Esophagus squamous epithelium (tissue), 5 donors: ENCODE data around the gene PPP1R27. TPM values are rescaled to one million over a fixed set of nuclear protein-coding genes. Genes with fewer than 3 reads are reported as not detected.

Experiments
- DNase-seq: peaks from one replicate; lab custom pipeline; 2025; lab: John Stamatoyannopoulos, UW
- H3K27ac ChIP-seq, 4 donors: fragments of 200-600 bp; sonication (generic); one replicate each; pipeline ENCODE4 v1.5.1; 2016 to 2019; ENCODE audit warnings: mild to moderate bottlenecking in 1 of 4
- H3K27me3 ChIP-seq, 4 donors: fragments of 200-600 bp; sonication (generic); 1 replicate in 3 of 4; 2 replicates in 1 of 4; pipeline versions ENCODE4 v1.5.1 to v1.6.0; 2017 to 2021; ENCODE audit warnings: antibody characterized with exemption in 1 of 4
- H3K36me3 ChIP-seq, 3 donors: fragments of 200-600 bp; sonication (generic); one replicate each; pipeline ENCODE4 v1.5.1; 2016 to 2019
- H3K4me1 ChIP-seq, 3 donors: fragments of 200-600 bp; sonication (generic); one replicate each; pipeline ENCODE4 v1.5.1; 2017 to 2019
- H3K4me3 ChIP-seq, 4 donors: fragments of 200-600 bp; sonication (generic); 1 replicate in 3 of 4; 2 replicates in 1 of 4; pipeline ENCODE4 v1.5.1; 2016 to 2019; ENCODE audit warnings: mild to moderate bottlenecking in 2 of 4, moderate library complexity in 1 of 4
- H3K9me3 ChIP-seq, 3 donors: fragments of 200-600 bp; sonication (generic); one replicate each; pipeline ENCODE4 v1.5.1; 2016 to 2019
- CTCF ChIP-seq, 6 experiments: fragments of 450-650 bp in 4 of 6; fragments of 200-600 bp in 2 of 6; sonication (generic) in 2 of 6; IDR thresholded peaks; one replicate each; pipeline ENCODE4 v1.5.1; 2016 to 2019; ENCODE audit warnings: antibody characterized with exemption in 6 of 6, mild to moderate bottlenecking in 4 of 6, moderate library complexity in 4 of 6
- POLR2A ChIP-seq, 4 donors: fragments of 450-650 bp; IDR thresholded peaks; one replicate each; pipeline ENCODE4 v1.6.1; 2017; ENCODE audit warnings: antibody characterized with exemption in 4 of 4, mild to moderate bottlenecking in 4 of 4, moderate library complexity in 3 of 4
- WGBS, 2 donors: methylation state at CpG; one replicate each; pipeline ENCODE4 v1.1.5; 2018; 5-methylcytosine and 5-hydroxymethylcytosine counted together
- intact Hi-C: fragments of 100-400 bp; cut with DNase I; formaldehyde crosslinking; loops from one replicate; pipeline ENCODE4 v1.15.0; 2022
- total RNA-seq, 4 donors: library from RNA; depleted of rRNA; stranded (reverse); fragments of >200 nt; gene quantifications; one replicate each; pipeline ENCODE4 v1.1.0, GENCODE V29; 2016
- donor health status: DM: yes; HTN: yes; CAD: no.

The PPP1R27 gene
- not detected for total RNA-seq

GRCh38 chr17:81834831-81835267, at the start of gene PPP1R27:
Gene PPP1R27 (minus strand): TSS chr17:81835050. CDS start chr17:81834953, 97 bp downstream.
- H3K27ac ChIP-seq, result peak within 1 kb of the TSS; percentile 88 to 95 (median 90)
- intact Hi-C loops, result no loop called here
- no peaks in the 10 kb centered on the region for H3K36me3 ChIP-seq
- no peak for DNase-seq
- TF ChIP-seq POLR2A (IDR thresholded peaks at IDR 0.05) (no peak), CTCF (IDR thresholded peaks at IDR 0.05) (no peak)
- no peaks in the 10 kb centered on the region for H3K27me3 ChIP-seq
- H3K9me3 ChIP-seq, result no peaks in the 10 kb centered on the region
- peaks cover 24 to 61% (median 29%) of the 10 kb centered on the region in 3 donors for H3K4me1 ChIP-seq
- peak within 1 kb of the TSS in 3 of 4 donors; percentile 62 to 95 (median 79) for H3K4me3 ChIP-seq
- WGBS, 2 donors, result 79% methylated on average over 15 of the region's 26 CpGs; no CpG with 5 or more reads in 1 of the 2 donors

GRCh38 chr17:81884520-81884919, 49.7 kb upstream of the PPP1R27 start:
- Histone ChIP-seq H3K36me3 (peaks cover 32 to 96% (median 35%) of the 10 kb centered on the region in 3 donors), H3K27me3 (no peaks in the 10 kb centered on the region), H3K4me1 (peaks cover 6 to 36% (median 16%) of the 10 kb centered on the region in 3 donors), H3K4me3 (no peak overlapping the region), H3K27ac (peak overlapping the region in 2 of 4 donors; percentile 77 to 86), H3K9me3 (no peaks in the 10 kb centered on the region)
- no peak for TF ChIP-seq POLR2A (IDR thresholded peaks at IDR 0.05)
- no peak for TF ChIP-seq CTCF (IDR thresholded peaks at IDR 0.05)
- no peak for DNase-seq
- intact Hi-C loops, result no loop called here
- WGBS, 2 donors, result 65 to 67% methylated on average over 7 to 9 of the region's 11 CpGs

- intact Hi-C loops, result no loop called here
- TF ChIP-seq POLR2A (IDR thresholded peaks at IDR 0.05) (no peak), CTCF (IDR thresholded peaks at IDR 0.05) (no peak)
- Histone ChIP-seq H3K4me3 (no peak overlapping the region), H3K27me3 (no peaks in the 10 kb centered on the region), H3K36me3 (peaks cover 0 to 59% (median 0%) of the 10 kb centered on the region in 3 donors), H3K9me3 (no peaks in the 10 kb centered on the region), H3K27ac (peak overlapping the region; percentile 18 to 69 (median 61)), H3K4me1 (peaks cover 0 to under 1% (median 0%) of the 10 kb centered on the region in 3 donors)
- WGBS, 2 donors, result 69 to 79% methylated on average over 5 of the region's 5 CpGs
- DNase-seq, result no peak
Measured at GRCh38 chr17:81879121-81879520, 44.3 kb upstream of the PPP1R27 start.

- Histone ChIP-seq H3K4me3 (no peak overlapping the region), H3K27ac (peak overlapping the region in 3 of 4 donors; percentile 34 to 69 (median 60)), H3K4me1 (peaks cover 0 to 9% (median 0%) of the 10 kb centered on the region in 3 donors), H3K9me3 (no peaks in the 10 kb centered on the region), H3K36me3 (peaks cover 0 to 51% (median 0%) of the 10 kb centered on the region in 3 donors), H3K27me3 (no peaks in the 10 kb centered on the region)
- TF ChIP-seq CTCF (IDR thresholded peaks at IDR 0.05) (no peak), POLR2A (IDR thresholded peaks at IDR 0.05) (no peak)
- intact Hi-C loops, result no loop called here
- 80 to 82% methylated on average over 3 of the region's 3 CpGs for WGBS, 2 donors
- DNase-seq, result no peak
Measured at GRCh38 chr17:81878294-81878693, 43.4 kb upstream of the PPP1R27 start.

GRCh38 chr17:81877569-81877968, 42.7 kb upstream of the PPP1R27 start:
- Histone ChIP-seq H3K9me3 (no peaks in the 10 kb centered on the region), H3K4me1 (peaks cover 0 to 16% (median 4%) of the 10 kb centered on the region in 3 donors), H3K27ac (no peak overlapping the region), H3K27me3 (no peaks in the 10 kb centered on the region), H3K36me3 (peaks cover 0 to 43% (median 0%) of the 10 kb centered on the region in 3 donors), H3K4me3 (no peak overlapping the region)
- no peak for DNase-seq
- intact Hi-C loops, result no loop called here
- 89 to 92% methylated on average over 4 to 5 of the region's 5 CpGs for WGBS, 2 donors
- TF ChIP-seq POLR2A (IDR thresholded peaks at IDR 0.05), result no peak
- no peak for TF ChIP-seq CTCF (IDR thresholded peaks at IDR 0.05)
